H1 (cell line): Measurements from ENCODE around the gene TUBB2B.
A peak's percentile ranks its signal among the peaks of the same experiment; 100 is the strongest.

Experiments
- CEBPB ChIP-seq: IDR thresholded peaks from 2 replicates; pipeline ENCODE4 v1.6.1; 2012; ENCODE audit warnings: low read depth, low read length
- CTCF ChIP-seq, 3 experiments: IDR thresholded peaks; 1 replicate in 2 of 3; 2 replicates in 1 of 3; pipeline versions ENCODE4 v1.5.1 to v1.6.1; 2011; ENCODE audit warnings: low read length in 3 of 3, mild to moderate bottlenecking in 3 of 3, inconsistent platforms in 2 of 3, low read depth in 1 of 3, moderate library complexity in 1 of 3; ENCODE audit not compliant: insufficient read depth in 1 of 3; ENCODE audit errors: control extremely low read depth in 1 of 3
- GTF2F1 ChIP-seq: IDR thresholded peaks from 2 replicates; pipeline ENCODE4 v1.6.1; 2012; ENCODE audit warnings: low read depth, low read length, improper control_type of control experiment, borderline replicate concordance
- HDAC2 ChIP-seq, 2 experiments: fragments of 300-600 bp in 1 of 2; sonication (generic) in 1 of 2; IDR thresholded peaks; 2 replicates each; pipeline ENCODE4 v1.6.1; 2011 to 2012; ENCODE audit warnings: low read depth in 2 of 2, low read length in 2 of 2, mild to moderate bottlenecking in 2 of 2, moderate library complexity in 2 of 2, borderline replicate concordance in 1 of 2, inconsistent platforms in 1 of 2
- HDAC6 ChIP-seq: IDR thresholded peaks from one replicate; pipeline ENCODE4 v1.7.1; 2012; ENCODE audit warnings: low read depth, mild to moderate bottlenecking, inconsistent platforms, low read length, moderate library complexity
- MAFK ChIP-seq: IDR thresholded peaks from 2 replicates; pipeline ENCODE4 v1.6.1; 2012; ENCODE audit warnings: low read depth, mild to moderate bottlenecking, improper control_type of control experiment, low read length
- POLR2A ChIP-seq, 2 experiments: IDR thresholded peaks; 1 replicate in 1 of 2; 2 replicates in 1 of 2; pipeline ENCODE4 v1.6.1; 2011; ENCODE audit warnings: low read depth in 2 of 2, low read length in 2 of 2, mild to moderate bottlenecking in 2 of 2; ENCODE audit errors: control extremely low read depth in 1 of 2
- POLR2AphosphoS5 ChIP-seq: IDR thresholded peaks from 2 replicates; pipeline ENCODE4 v1.6.1; 2011; ENCODE audit warnings: low read depth, low read length
- RAD21 ChIP-seq, 2 experiments: IDR thresholded peaks in 1 of 2; conservative IDR thresholded peaks in 1 of 2; 2 replicates each; pipeline ENCODE4 v1.6.1; 2011; ENCODE audit warnings: low read depth in 2 of 2, low read length in 2 of 2, improper control_type of control experiment in 1 of 2, inconsistent platforms in 1 of 2, mild to moderate bottlenecking in 1 of 2, moderate library complexity in 1 of 2
- RBBP5 ChIP-seq: IDR thresholded peaks from 2 replicates; pipeline ENCODE4 v1.7.1; 2012; ENCODE audit warnings: low read depth, mild to moderate bottlenecking, inconsistent platforms, low read length, moderate library complexity, borderline replicate concordance
- SIN3A ChIP-seq, 2 experiments: IDR thresholded peaks in 1 of 2; conservative IDR thresholded peaks in 1 of 2; 2 replicates each; pipeline ENCODE4 v1.6.1; 2011 to 2012; ENCODE audit warnings: low read length in 2 of 2, improper control_type of control experiment in 1 of 2, low read depth in 1 of 2, mild to moderate bottlenecking in 1 of 2

GRCh38 chr6:3195695-3196497, 31.6 kb downstream of the TUBB2B start:
- TF ChIP-seq RAD21 (IDR thresholded peaks at IDR 0.05 in 1 of 2, conservative IDR thresholded peaks at IDR 0.05 in 1 of 2; ENCODE audit: low read depth in 2 of 2, low read length in 2 of 2) (peak; percentile 69 to 78), SIN3A (conservative IDR thresholded peaks at IDR 0.05 in 1 of 2, IDR thresholded peaks at IDR 0.05 in 1 of 2; ENCODE audit: low read depth in 1 of 2, low read length in 2 of 2) (no peak), HDAC2 (IDR thresholded peaks at IDR 0.05; ENCODE audit: borderline replicate concordance in 1 of 2, low read depth in 2 of 2, low read length in 2 of 2) (no peak), CTCF (IDR thresholded peaks at IDR 0.05; ENCODE audit: control extremely low read depth in 1 of 3, insufficient read depth in 1 of 3, low read depth in 1 of 3, low read length in 3 of 3) (peak; percentile 51 to 72 (median 69)), MAFK (no peak), HDAC6 (no peak), POLR2AphosphoS5 (no peak), GTF2F1 (no peak), CEBPB (no peak), RBBP5 (0 out of 2 replicates have a peak, but pooled peaks have one; percentile 10), POLR2A (IDR thresholded peaks at IDR 0.05; ENCODE audit: control extremely low read depth in 1 of 2, low read depth in 2 of 2, low read length in 2 of 2) (no peak)
